GM12865 (cell line): ENCODE measurements around the gene TOP2A.
"Not testable (repeated sequence)": the region's sequence is repeated elsewhere in the genome, so short reads cannot be mapped to it uniquely, and the experiment has no call there.

Experiments used
- DNase-seq: peaks from one replicate; pipeline ENCODE4 v3.0.0; 2010; ENCODE audit warnings: low read depth
- H3K4me3 ChIP-seq: 2 replicates; pipeline ENCODE4 v1.5.1; 2011; ENCODE audit warnings: mild to moderate bottlenecking, low read depth, low read length, control low read depth
- TF ChIP-seq, protein P1 (sequence below): IDR thresholded peaks from 2 replicates; pipeline ENCODE4 v1.5.1; 2011; ENCODE audit warnings: low read length, control low read depth, low read depth, inconsistent platforms; ENCODE audit not compliant: insufficient read depth; ENCODE audit errors: missing control alignments

The TOP2A gene

GRCh38 chr17:40369923-40370322 is 47.8 kb downstream of the TOP2A start:
- no peak for DNase-seq
- H3K4me3 ChIP-seq: no peak overlapping the region
- TF ChIP-seq, protein P1, sequence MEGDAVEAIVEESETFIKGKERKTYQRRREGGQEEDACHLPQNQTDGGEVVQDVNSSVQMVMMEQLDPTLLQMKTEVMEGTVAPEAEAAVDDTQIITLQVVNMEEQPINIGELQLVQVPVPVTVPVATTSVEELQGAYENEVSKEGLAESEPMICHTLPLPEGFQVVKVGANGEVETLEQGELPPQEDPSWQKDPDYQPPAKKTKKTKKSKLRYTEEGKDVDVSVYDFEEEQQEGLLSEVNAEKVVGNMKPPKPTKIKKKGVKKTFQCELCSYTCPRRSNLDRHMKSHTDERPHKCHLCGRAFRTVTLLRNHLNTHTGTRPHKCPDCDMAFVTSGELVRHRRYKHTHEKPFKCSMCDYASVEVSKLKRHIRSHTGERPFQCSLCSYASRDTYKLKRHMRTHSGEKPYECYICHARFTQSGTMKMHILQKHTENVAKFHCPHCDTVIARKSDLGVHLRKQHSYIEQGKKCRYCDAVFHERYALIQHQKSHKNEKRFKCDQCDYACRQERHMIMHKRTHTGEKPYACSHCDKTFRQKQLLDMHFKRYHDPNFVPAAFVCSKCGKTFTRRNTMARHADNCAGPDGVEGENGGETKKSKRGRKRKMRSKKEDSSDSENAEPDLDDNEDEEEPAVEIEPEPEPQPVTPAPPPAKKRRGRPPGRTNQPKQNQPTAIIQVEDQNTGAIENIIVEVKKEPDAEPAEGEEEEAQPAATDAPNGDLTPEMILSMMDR: no peak

- not testable (repeated sequence) for DNase-seq, H3K4me3 ChIP-seq
These were observed 50.0 kb downstream of the TOP2A start for GRCh38 chr17:40367728-40368127.

DNA sequence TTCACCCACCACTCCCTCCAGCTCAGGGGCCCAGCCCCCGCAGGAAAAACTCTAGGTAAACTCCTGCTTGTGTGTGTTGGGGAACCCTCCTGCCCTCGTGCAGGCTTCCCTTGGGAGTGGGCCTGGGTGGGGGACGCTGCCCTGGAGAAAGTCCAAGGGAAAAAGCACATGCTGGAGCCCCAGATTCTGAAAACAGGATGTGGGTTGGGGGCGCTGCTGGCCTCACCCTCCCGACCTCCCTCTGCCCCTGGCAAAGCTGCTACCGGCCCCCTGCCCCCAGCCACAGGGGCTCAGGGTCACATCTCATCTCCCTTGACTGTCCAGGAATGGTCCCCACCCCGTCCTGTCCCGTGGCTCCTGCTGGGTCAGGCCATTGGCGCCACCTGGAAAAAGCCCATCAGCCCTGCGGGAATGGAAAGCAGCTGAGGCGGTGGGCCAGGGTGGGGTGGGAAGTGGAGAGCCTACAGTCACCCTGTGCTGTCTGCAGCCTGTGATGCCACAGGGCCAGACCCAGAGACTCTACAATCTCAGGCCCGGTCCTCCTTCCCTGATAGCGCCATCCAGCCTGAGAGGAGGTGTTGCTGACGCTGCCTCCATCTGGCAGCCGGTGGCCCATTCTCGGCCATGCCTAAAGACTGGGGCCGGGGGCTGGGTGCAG is 50.7 kb downstream of the TOP2A start:
- DNase-seq: no peak
- H3K4me3 ChIP-seq: no peak overlapping the region
- TF ChIP-seq, protein P1: no peak

DNA sequence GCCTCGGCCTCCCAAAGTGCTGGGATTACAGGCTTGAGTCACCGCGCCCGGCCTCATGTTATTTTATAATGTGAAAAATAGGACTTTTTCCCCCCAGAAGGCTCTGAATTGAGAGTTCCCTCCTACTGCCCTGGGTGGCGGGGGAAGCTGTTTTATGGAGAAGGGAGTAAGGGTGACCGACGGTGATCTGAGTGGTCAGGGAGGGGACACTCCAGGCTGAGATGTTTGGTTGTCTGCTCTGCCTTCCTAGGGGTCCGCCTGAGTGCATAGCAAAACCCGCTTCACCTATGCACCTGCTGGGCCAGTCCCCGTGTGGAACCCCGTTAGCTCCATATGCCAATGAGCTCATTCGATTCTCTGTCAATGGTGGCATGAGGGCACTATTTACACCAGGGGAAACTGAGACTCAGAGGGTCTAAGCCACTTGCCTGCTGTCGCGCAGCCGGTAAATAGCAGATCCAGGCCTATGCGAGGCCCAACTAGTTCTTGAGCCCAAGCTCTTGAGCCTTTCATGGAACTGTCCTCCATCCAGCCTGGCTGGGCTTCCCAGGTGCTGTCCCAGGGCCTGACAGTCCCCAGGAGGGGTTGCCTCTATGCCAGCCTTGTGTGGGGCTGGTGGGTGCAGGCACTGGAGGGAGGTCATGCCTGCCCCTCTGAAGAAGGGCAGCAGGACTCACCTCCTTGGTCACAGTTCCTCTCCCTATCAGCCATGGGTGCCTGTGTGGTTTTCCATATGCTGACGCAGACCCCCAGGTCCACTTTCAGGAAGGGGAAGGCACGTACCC is 51.4 kb downstream of the TOP2A start:
- no peak for DNase-seq
- no peak overlapping the region for H3K4me3 ChIP-seq
- TF ChIP-seq, protein P1: no peak

- TF ChIP-seq, protein P1: no peak
- DNase-seq: no peak
- H3K4me3 ChIP-seq: no peak overlapping the region
These were observed 52.8 kb downstream of the TOP2A start for GRCh38 chr17:40364906-40365305.

DNA sequence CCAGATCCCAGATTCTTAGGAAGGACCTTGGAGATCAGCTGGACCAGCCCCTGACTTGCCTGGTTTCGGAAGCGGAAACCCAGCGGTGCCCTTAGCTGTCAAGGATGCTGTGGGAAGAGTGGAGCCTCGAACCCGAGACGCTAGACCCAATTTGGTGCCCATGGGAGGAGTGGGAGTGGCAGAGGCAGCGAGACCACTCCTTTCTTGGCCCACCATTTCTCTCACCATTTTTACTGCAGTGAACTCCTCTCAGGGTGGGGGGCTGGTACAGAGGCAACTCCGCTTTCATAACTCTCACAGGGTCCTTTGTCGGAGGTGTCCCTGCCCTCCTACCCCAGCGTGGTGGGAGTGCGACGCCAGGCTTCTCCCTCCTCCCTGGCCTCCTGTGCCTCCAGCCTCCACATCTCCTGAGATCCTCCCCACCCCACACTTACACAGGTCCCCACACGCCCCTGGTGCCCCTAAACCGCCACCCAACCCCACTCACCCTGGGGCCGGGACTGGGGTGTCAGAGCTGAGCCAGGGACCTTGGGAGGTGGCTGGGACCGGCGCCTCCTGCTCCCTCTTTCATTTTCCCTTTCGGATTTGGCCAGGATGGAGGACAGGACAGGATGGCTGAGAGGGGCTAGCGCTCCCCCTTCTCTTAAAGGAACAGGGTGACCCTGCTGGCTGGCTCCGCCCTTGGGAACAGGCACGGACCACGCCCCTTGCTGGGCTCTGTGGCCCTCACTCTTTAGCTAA is 53.4 kb downstream of the TOP2A start, which contains the start of gene GJD3:
Gene GJD3 (minus strand): TSS at position 617 of the 741 bp plus-strand sequence. CDS start 922 bp downstream, outside the sequence.
- DNase-seq: no peak
- peak within 1 kb of the TSS; percentile 55 for H3K4me3 ChIP-seq
- TF ChIP-seq, protein P1: no peak
